T-helper 22 cell (primary cell): ENCODE measurements around the gene CACNA2D4.

ENCODE experiments used
- DNase-seq: peaks from one replicate; pipeline ENCODE4 v3.0.0-alpha.2; 2020; ENCODE audit warnings: low read depth

CACNA2D4 gene

GRCh38 chr12:1844661-1845409 is 73.6 kb downstream of the CACNA2D4 start:
- no peak for DNase-seq

GRCh38 chr12:1844223-1844622 is 74.2 kb downstream of the CACNA2D4 start:
- DNase-seq: no peak

GRCh38 chr12:1843641-1844005 is 74.8 kb downstream of the CACNA2D4 start:
- DNase-seq: no peak

- DNase-seq: no peak
Observed at GRCh38 chr12:1842905-1843640, 75.4 kb downstream of the CACNA2D4 start.

- no peak for DNase-seq
Observed at GRCh38 chr12:1842183-1842904, 76.1 kb downstream of the CACNA2D4 start.

GRCh38 chr12:1841586-1842182 is 76.8 kb downstream of the CACNA2D4 start:
- no peak for DNase-seq

- no peak for DNase-seq
Observed at GRCh38 chr12:1840981-1841425, 77.4 kb downstream of the CACNA2D4 start.

- DNase-seq: no peak
Observed at GRCh38 chr12:1839956-1840951, 78.2 kb downstream of the CACNA2D4 start.

- DNase-seq: no peak
Observed at GRCh38 chr12:1839464-1839863, 79.0 kb downstream of the CACNA2D4 start.

- no peak for DNase-seq
Observed at GRCh38 chr12:1838994-1839365, 79.5 kb downstream of the CACNA2D4 start.

- DNase-seq: no peak
Observed at GRCh38 chr12:1838205-1838993, 80.1 kb downstream of the CACNA2D4 start.

GRCh38 chr12:1837541-1838204 is 80.8 kb downstream of the CACNA2D4 start:
- no peak for DNase-seq

GRCh38 chr12:1836854-1837421 is 81.5 kb downstream of the CACNA2D4 start:
- DNase-seq: no peak

GRCh38 chr12:1836241-1836803 is 82.1 kb downstream of the CACNA2D4 start:
- no peak for DNase-seq

- DNase-seq: no peak
Observed at GRCh38 chr12:1835211-1836131, 83.0 kb downstream of the CACNA2D4 start.

GRCh38 chr12:1834186-1834925 is 84.1 kb downstream of the CACNA2D4 start:
- DNase-seq: no peak

- no peak for DNase-seq
Observed at GRCh38 chr12:1833596-1834028, 84.8 kb downstream of the CACNA2D4 start.
